GM18511 (cell line): ENCODE results near the gene IL6.
"Not testable (repeated sequence)": the region's sequence is repeated elsewhere in the genome, so short reads cannot be mapped to it uniquely, and the experiment has no call there.

Experiments used
- ATAC-seq: cut with Tn5 transposase; IDR thresholded peaks from one replicate; pipeline ENCODE4 v1.9.1; 2021; ENCODE audit warnings: mild to moderate bottlenecking, moderate library complexity; ENCODE audit not compliant: unreplicated experiment

Gene IL6

DNA sequence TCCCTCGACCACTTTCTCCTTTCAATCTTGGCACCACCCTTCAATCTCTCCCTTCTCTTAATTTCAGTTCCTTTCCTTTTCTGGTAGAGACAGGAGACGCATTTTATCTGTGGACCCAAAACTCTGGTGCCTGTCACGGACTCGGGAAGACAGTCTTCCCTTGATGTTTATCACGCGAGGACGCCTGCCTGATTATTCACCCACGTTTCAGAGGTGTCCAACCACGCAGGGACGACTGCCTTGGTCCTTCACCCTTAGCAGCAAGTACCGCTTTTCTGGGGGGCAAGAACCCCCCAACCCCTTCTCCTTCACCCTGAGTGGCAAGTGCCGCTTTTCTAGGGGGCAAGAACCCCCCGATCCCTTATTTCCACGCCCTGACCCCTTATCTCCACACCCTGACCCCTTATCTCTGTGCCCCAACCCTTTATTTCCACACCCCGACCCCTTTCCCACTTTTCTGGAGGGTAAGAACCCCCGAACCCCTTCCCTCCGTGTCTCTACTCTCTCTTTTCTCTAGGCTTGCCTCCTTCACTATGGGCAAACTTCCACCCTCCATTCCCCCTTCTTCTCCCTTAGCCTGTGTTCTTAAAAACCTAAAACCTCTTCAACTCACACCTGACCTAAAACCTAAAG is 22.9 kb upstream of the IL6 start:
- ATAC-seq = not testable (repeated sequence)

DNA sequence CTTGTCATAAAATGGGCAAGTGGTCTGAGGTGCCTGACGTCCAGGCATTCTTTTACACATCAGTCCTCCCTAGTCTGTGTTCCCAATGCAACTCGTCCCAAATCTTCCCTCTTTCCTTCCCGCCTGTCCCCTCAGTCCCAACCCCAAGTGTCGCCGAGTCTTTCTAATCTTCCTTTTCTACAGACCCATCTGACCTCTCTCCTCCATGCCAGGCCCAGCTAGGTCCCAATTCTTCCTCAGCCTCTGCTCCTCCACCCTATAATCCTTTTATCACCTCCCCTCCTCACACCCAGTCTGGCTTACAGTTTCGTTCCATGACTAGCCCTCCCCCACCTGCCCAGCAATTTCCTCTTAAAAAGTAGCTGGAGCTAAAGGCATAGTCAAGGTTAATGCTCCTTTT is 22.3 kb upstream of the IL6 start:
- not testable (repeated sequence) for ATAC-seq

DNA sequence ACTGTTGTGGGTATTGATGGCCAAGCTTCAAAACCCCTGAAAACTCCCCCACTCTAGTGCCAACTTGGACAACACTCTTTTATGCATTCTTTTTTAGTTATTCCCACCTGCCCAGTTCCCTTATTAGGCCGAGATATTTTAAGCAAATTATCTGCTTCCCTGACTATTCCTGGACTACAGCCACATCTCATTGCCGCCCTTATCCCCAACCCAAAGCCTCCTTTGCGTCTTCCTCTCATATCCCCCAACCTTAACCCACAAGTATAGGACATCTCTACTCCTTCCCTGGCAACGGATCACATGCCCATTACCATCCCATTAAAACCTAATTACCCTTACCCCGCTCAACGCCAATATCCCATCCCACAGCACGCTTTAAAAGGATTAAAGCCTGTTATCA is 21.1 kb upstream of the IL6 start:
- not testable (repeated sequence) for ATAC-seq

GRCh38 chr7:22707026-22707691 is 19.8 kb upstream of the IL6 start:
- ATAC-seq = not testable (repeated sequence)

GRCh38 chr7:22708214-22708613 is 18.8 kb upstream of the IL6 start:
- not testable (repeated sequence) for ATAC-seq

GRCh38 chr7:22708677-22709061 is 18.3 kb upstream of the IL6 start:
- ATAC-seq = not testable (repeated sequence)

GRCh38 chr7:22709062-22709829 is 17.8 kb upstream of the IL6 start:
- not testable (repeated sequence) for ATAC-seq

DNA sequence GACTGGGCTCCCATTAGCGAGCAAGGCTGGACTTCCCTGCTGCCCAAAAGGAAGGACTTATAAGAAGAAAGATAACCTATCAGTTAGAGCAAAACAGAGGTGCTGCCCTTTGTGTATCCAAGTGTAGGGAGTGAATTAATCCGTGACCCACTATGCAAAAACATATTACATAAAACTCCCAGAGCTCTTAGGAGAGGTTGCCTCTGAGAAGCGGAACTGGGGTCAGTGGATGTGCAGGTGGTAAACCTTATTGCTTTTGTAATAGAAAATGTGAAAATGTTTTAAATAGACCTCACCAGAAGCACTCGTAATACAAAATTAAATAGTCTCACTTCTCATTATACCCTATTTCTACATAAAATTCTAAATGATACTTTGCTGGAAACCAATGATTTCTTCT is 17.1 kb upstream of the IL6 start:
- no peak for ATAC-seq

- no peak for ATAC-seq
Observed at GRCh38 chr7:22712999-22713398, 14.0 kb upstream of the IL6 start.

DNA sequence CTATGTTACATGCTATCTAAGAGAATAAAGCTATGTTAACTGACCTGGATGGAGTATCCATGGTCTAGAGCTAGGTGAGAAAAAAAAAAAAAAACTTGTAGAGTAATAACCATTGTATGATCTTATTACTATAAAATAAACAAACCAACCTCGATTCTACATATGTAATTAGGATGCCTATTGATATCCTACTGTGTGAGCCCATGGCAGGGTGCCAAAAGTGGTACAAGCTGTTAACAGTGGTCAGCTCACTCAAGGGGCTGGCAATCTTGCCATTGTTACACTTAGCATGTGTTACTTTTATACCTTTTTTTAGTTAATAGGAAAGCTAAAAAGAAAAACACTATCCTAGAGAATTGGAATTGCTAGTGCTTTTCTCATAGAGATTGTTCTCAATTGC is 13.5 kb upstream of the IL6 start:
- no peak for ATAC-seq

- no peak for ATAC-seq
Observed at GRCh38 chr7:22715969-22716368, 11.0 kb upstream of the IL6 start.

GRCh38 chr7:22717760-22718159 is 9.2 kb upstream of the IL6 start:
- no peak for ATAC-seq

DNA sequence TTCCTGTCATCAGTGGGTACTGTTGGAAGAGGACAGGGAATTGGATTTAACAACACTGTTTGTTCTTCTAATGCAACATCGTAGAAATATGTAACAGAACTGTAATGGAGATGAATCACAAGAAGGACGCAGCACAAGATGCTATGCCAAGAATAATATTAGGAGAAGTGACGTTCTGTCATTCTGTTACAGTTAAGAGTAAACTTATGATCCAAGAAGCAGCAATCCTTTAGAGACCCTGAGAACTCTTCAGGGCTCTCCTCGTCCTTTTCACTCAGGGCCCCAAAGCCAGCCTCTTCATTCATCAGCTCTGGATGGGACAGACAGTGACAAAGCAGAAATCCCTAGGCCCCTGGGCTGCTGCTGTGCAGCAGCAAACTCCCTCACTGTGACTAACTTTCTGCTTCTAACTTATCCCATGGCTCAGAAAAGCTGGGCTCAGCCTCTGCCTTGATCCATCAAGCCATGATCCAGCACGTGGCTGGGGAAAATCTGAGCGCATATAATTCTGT is 8.7 kb upstream of the IL6 start:
- ATAC-seq = no peak

- ATAC-seq = no peak
Observed at GRCh38 chr7:22718911-22719420, 8.0 kb upstream of the IL6 start.

DNA sequence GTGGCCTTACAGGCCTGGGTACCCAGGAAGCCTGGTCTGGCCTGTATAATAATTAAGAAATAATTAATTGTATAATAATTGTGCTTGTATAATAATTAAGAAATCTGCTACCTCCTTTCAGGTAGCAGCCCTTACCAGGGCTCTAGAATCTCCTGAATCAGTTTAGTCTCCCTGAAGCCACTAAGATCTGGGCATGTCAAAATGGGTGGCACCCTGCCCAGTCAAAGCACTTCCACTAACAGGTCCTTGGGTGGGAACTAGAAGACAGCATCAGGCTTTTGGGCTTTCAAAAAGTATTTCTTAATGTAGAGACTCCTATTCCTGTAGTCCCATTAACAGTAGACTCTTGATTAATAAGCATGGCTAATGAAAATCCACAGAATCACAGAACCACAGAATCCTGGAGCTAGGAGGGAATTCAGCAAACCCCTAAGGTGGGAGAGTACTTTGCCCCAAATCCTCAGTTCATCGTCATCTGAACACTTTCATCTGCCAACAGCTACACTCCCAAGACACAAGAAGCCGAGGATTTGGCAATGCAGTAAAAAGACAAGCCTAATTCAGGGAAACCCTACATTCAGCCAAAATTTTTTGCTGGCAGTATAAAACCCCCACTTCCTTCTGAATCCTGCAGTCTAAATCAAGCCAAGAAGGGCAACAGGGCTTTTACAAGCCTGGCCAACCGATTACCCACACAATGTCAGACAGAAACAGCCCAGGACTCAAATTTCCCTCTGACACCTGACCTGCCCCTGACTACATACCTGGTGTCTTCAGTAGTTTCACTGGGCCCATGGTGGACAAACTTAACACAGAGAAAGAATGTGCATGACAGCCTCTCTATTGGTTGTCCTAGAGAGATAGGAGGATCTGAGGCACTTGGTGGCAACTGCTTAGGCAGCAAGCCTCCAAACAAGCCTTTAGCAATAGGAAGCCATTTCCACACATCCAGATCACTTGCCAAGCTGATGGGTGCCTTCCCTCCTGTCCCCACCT is 5.9 kb upstream of the IL6 start:
- no peak for ATAC-seq

DNA sequence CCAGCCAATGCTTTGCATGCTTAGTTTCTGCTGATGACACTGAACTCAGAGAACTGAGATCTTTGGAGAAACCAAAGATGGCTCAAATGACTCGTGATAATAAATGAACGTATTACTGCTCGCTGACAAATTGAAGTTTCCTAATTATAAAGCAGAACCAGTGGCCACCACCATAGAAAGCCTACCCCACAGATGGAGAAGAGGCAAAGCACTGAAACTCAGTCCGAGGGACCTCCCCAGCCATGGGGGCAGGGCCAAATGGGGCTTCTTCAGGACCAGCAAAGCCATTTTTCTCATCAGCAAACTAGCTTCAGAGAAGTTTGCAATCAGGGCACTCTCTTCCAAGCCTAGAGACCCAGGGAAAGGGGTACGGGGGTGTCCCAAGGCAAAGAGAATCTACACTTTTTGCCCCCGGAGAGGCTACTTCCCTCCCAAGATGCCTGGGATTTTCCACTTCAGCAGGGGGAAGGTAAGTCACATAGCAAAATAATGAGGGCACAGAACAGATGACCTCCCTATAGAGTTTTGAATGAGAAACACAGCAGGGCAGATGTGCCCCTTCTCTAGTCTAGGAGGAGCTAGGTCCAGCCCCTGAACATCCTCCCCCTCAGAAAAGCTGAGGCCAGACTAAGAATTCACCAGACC is 4.3 kb upstream of the IL6 start:
- no peak for ATAC-seq

- ATAC-seq = no peak
Observed at GRCh38 chr7:22723181-22723601, 3.8 kb upstream of the IL6 start.

DNA sequence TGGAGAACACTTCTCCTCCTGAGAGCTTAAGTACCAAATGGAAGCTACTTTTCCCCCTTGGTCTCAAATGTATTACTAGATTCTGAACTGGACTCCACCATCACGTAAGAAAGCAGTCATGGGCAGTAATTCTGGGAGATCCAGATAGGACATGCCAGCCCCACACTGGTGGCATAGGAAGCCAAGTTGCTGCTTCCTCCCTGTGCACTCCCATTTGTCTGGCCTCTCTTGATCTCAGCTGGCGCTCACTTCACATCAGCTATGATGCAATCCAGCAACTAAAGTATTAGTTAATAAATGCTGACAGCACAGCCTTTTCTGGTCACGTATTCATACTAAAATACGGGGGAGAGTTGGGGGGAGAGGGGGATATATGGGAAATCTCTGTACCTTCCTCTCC is 3.4 kb upstream of the IL6 start:
- no peak for ATAC-seq

DNA sequence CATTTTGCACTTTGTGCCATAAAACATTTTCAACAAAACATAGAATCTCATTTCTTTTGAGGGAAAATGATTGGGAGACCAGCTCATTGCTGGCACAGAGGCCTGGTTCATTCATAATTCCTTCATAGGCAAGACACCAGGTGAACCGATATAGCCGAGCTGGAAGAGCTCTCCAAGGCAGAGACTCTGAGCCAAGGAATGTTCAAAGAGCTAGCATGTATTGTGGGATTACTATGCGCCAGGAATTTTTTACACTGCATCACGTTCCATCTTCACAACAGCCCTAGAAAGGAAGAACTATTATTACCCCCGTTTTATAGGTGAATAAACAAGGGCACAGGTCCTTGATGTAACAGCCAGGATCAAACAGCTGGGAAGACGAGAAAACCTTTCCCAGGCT is 2.1 kb upstream of the IL6 start:
- no peak for ATAC-seq

DNA sequence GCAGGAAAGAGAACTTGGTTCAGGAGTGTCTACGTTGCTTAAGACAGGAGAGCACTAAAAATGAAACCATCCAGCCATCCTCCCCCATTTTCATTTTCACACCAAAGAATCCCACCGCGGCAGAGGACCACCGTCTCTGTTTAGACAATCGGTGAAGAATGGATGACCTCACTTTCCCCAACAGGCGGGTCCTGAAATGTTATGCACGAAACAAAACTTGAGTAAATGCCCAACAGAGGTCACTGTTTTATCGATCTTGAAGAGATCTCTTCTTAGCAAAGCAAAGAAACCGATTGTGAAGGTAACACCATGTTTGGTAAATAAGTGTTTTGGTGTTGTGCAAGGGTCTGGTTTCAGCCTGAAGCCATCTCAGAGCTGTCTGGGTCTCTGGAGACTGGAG is 1.4 kb upstream of the IL6 start:
- no peak for ATAC-seq
